WTC11 (cell line): Measurements from ENCODE around the gene PCDHA1. TPM values are rescaled to one million over a fixed set of nuclear protein-coding genes. Genes with fewer than 3 reads are reported as not detected.
"Not testable (repeated sequence)": the region's sequence is repeated elsewhere in the genome, so short reads cannot be mapped to it uniquely, and the experiment has no call there.

Experiments used
- ATAC-seq: fragments of 200-7000 bp; cut with Tn5 transposase; 2 replicates; pipeline ENCODE4 v1.10.0; 2021; ENCODE audit warnings: mild to moderate bottlenecking, moderate library complexity
- CTCF ChIA-PET: fragments of 300-600 bp; sonication (Branson Sonifier 250); formaldehyde crosslinking; loops from one replicate; lab custom pipeline; 2021; ENCODE audit warnings: antibody characterized with exemption; lab: Charles Lee
- POLR2A ChIA-PET: fragments of 350-600 bp; sonication (Branson Sonifier 250); formaldehyde crosslinking; loops from one replicate; lab custom pipeline; 2021; ENCODE audit warnings: antibody characterized with exemption; lab: Charles Lee
- DNase-seq: peaks from one replicate; pipeline ENCODE4 v3.0.0; 2021; ENCODE audit warnings: low spot score
- H3K27ac Mint-ChIP-seq: 2 replicates; pipeline ENCODE4 v1.8.0; 2021; ENCODE audit warnings: mixed read lengths
- H3K27me3 Mint-ChIP-seq: 2 replicates; pipeline ENCODE4 v1.8.0; 2021; ENCODE audit warnings: low read depth, mild to moderate bottlenecking, moderate library complexity, mixed read lengths
- H3K36me3 Mint-ChIP-seq: 2 replicates; pipeline ENCODE4 v1.8.0; 2021; ENCODE audit warnings: mixed read lengths
- H3K4me1 Mint-ChIP-seq: 2 replicates; pipeline ENCODE4 v1.8.0; 2022; ENCODE audit warnings: mixed read lengths
- H3K4me3 Mint-ChIP-seq: 2 replicates; pipeline ENCODE4 v1.8.0; 2021; ENCODE audit warnings: mild to moderate bottlenecking, moderate library complexity, mixed read lengths
- H3K9me3 Mint-ChIP-seq: 2 replicates; pipeline ENCODE4 v1.8.0; 2021; ENCODE audit warnings: mixed read lengths
- AR ChIP-seq: fragments of 250-450 bp; sonication (Bioruptor Pico); IDR thresholded peaks from 2 replicates; pipeline ENCODE4 v1.9.0; 2021; ENCODE audit warnings: mild to moderate bottlenecking
- CBFB ChIP-seq: sonication (generic); formaldehyde crosslinking; IDR thresholded peaks from 2 replicates; pipeline ENCODE4 v1.8.1; 2022; ENCODE audit warnings: mild to moderate bottlenecking, low read depth, missing genetic modification reagents
- FOXK1 ChIP-seq: sonication (generic); formaldehyde crosslinking; IDR thresholded peaks from 2 replicates; pipeline ENCODE4 v1.8.0; 2022; ENCODE audit warnings: mild to moderate bottlenecking, moderate library complexity, missing genetic modification reagents
- GTF2I ChIP-seq: fragments of 250-450 bp; sonication (Bioruptor Pico); conservative IDR thresholded peaks from 2 replicates; pipeline ENCODE4 v1.4.0; 2021; ENCODE audit warnings: mild to moderate bottlenecking
- HMGA2 ChIP-seq: fragments of 250-450 bp; sonication (Bioruptor Pico); IDR thresholded peaks from 2 replicates; pipeline ENCODE4 v1.4.0; 2021; ENCODE audit warnings: mild to moderate bottlenecking, moderate library complexity
- NFATC4 ChIP-seq: fragments of 250-450 bp; sonication (Bioruptor Pico); IDR thresholded peaks from 2 replicates; pipeline ENCODE4 v1.9.0; 2021; ENCODE audit warnings: mild to moderate bottlenecking
- RORB ChIP-seq: fragments of 250-450 bp; sonication (Bioruptor Pico); IDR thresholded peaks from 2 replicates; pipeline ENCODE4 v1.9.0; 2021; ENCODE audit warnings: mild to moderate bottlenecking
- SMAD4 ChIP-seq: sonication (generic); formaldehyde crosslinking; IDR thresholded peaks from 2 replicates; pipeline ENCODE4 v1.8.0; 2022; ENCODE audit warnings: mild to moderate bottlenecking, missing genetic modification reagents
- TP53 ChIP-seq: sonication (generic); formaldehyde crosslinking; IDR thresholded peaks from 2 replicates; pipeline ENCODE4 v1.8.1; 2023; ENCODE audit warnings: mild to moderate bottlenecking, missing genetic modification reagents
- ZNF317 ChIP-seq: sonication (generic); formaldehyde crosslinking; IDR thresholded peaks from 2 replicates; pipeline ENCODE4 v1.8.1; 2023; ENCODE audit warnings: low read depth, mild to moderate bottlenecking, moderate library complexity, missing genetic modification reagents, borderline replicate concordance
- ZNF396 ChIP-seq: fragments of 250-450 bp; sonication (Bioruptor Pico); IDR thresholded peaks from 2 replicates; pipeline ENCODE4 v1.8.0; 2021; ENCODE audit warnings: mild to moderate bottlenecking, moderate library complexity, borderline replicate concordance
- ZNF671 ChIP-seq: fragments of 250-450 bp; sonication (Bioruptor Pico); IDR thresholded peaks from 2 replicates; pipeline ENCODE4 v1.8.0; 2021; ENCODE audit warnings: mild to moderate bottlenecking
- total RNA-seq: library from RNA; stranded (reverse); gene quantifications from 3 replicates; pipeline ENCODE4 v1.2.3, GENCODE V29; 2021
- TF ChIP-seq, protein P1 (sequence below): sonication (generic); formaldehyde crosslinking; IDR thresholded peaks from 2 replicates; pipeline ENCODE4 v1.8.1; 2023; ENCODE audit warnings: mild to moderate bottlenecking, moderate library complexity, missing genetic modification reagents
- TF ChIP-seq, protein P2 (sequence below): sonication (generic); formaldehyde crosslinking; IDR thresholded peaks from 2 replicates; pipeline ENCODE4 v1.8.0; 2022; ENCODE audit warnings: mild to moderate bottlenecking, missing genetic modification reagents

Gene PCDHA1
- total RNA-seq, 1 experiment from 2014 or later = 2.4 TPM

GRCh38 chr5:140780512-140780911 lies 5.4 kb upstream of the PCDHA1 start (continued):
- TF ChIP-seq, protein P1, sequence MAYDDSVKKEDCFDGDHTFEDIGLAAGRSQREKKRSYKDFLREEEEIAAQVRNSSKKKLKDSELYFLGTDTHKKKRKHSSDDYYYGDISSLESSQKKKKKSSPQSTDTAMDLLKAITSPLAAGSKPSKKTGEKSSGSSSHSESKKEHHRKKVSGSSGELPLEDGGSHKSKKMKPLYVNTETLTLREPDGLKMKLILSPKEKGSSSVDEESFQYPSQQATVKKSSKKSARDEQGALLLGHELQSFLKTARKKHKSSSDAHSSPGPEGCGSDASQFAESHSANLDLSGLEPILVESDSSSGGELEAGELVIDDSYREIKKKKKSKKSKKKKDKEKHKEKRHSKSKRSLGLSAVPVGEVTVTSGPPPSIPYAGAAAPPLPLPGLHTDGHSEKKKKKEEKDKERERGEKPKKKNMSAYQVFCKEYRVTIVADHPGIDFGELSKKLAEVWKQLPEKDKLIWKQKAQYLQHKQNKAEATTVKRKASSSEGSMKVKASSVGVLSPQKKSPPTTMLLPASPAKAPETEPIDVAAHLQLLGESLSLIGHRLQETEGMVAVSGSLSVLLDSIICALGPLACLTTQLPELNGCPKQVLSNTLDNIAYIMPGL (CRISPR knock-in tag) = no peak
- no peak for TF ChIP-seq AR (CRISPR knock-in tag)

- Mint-ChIP-seq H3K36me3 (peaks cover 20% of the 10 kb centered on the region), H3K9me3 (peaks cover 42% of the 10 kb centered on the region)
- ATAC-seq, DNase-seq, POLR2A ChIA-PET, H3K27ac Mint-ChIP-seq, H3K4me1 Mint-ChIP-seq, H3K4me3 Mint-ChIP-seq, H3K27me3 Mint-ChIP-seq: not testable (repeated sequence)
- CTCF ChIA-PET = interaction anchor here (1.7 to 4.8 kb wide), 6 partner anchors 8 to 51 kb away, joined by 6 to 91 read pairs (median 15); partner anchors contain the start of genes PCDHA2 and PCDHA4
Measured at GRCh38 chr5:140787422-140787821, 1.5 kb downstream of the PCDHA1 start.

GRCh38 chr5:140787849-140788504 lies 2.0 kb downstream of the PCDHA1 start:
- DNase-seq = peak; percentile 10
- H3K27ac Mint-ChIP-seq, H3K27me3 Mint-ChIP-seq, H3K4me3 Mint-ChIP-seq, ATAC-seq, POLR2A ChIA-PET, H3K4me1 Mint-ChIP-seq: not testable (repeated sequence)
- peaks cover 37% of the 10 kb centered on the region for H3K9me3 Mint-ChIP-seq
- CTCF ChIA-PET = interaction anchor here (2.8 kb wide), 1 partner anchor 18 kb away, joined by 38 read pairs; the partner anchor contains the start of gene PCDHA4
- peaks cover 14% of the 10 kb centered on the region for H3K36me3 Mint-ChIP-seq

DNA sequence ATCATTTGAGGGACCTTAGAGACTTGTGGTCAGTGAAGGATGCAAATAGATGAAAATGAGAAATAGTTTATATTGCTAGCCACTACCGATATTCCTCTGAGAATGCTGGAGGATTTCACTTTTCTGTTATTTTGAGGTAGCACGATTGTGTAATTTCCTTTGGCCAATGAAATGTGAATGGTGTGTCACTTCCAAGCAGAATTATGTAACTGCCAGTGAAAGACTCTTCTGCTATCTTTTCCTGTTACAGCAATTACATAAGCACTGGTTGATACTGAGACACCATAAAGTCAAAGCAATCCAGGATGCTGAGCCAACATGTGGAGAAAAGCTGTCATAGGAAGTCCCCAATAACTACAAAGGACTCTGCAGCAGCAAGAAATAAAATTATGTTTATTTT lies 5.1 kb downstream of the PCDHA1 start:
- Mint-ChIP-seq H3K27ac (no peak overlapping the region), H3K36me3 (peaks cover 19% of the 10 kb centered on the region), H3K4me1 (peaks cover 7% of the 10 kb centered on the region; the same call in 1 of the 2 replicates), H3K9me3 (peaks cover 18% of the 10 kb centered on the region), H3K4me3 (no peak overlapping the region), H3K27me3 (peaks cover 3% of the 10 kb centered on the region; the same call in 1 of the 2 replicates)
- ATAC-seq (no peak), DNase-seq (no peak)
- CTCF ChIA-PET = no interaction called here
- TF ChIP-seq CBFB = no peak
- POLR2A ChIA-PET = no interaction called here

DNA sequence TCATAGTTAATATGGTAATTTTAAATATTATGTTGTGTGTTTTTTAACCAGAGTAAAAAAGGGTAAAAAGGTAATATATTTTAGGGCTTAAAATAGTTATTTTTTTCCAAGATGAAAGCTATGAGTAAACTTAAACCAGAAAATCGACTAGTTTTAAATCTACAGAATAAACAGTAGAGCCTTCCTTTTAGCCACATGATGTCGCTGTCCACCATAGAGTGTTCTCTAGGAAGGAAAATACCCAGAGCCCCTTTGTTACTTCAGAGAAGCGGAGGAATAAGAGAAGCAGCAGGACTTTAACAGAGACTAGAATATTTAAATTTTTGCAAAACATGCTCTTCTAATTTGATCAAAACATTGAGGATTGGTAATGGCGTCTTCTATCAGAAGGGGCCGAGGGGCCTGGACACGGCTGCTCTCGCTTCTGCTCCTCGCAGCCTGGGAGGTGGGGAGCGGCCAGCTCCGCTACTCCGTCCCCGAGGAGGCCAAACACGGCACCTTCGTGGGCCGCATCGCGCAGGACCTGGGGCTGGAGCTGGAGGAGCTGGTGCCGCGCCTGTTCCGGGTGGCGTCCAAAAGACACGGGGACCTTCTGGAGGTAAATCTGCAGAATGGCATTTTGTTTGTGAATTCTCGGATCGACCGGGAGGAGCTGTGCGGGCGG lies 8.8 kb downstream of the PCDHA1 start, which contains the start of gene PCDHA2:
Gene PCDHA2 (plus strand): TSS at position 258 of the 664 bp plus-strand sequence.
- DNase-seq (no peak), ATAC-seq (peak; percentile 89)
- H3K27ac Mint-ChIP-seq = peak within 1 kb of the TSS; percentile 49; the same call in 1 of the 2 replicates
- no peaks in the 10 kb centered on the region for H3K27me3 Mint-ChIP-seq
- no peaks in the 10 kb centered on the region; the same call in 1 of the 2 replicates for H3K9me3 Mint-ChIP-seq
- H3K36me3 Mint-ChIP-seq = peaks cover 11% of the 10 kb centered on the region
- H3K4me3 Mint-ChIP-seq = peak within 1 kb of the TSS; percentile 87
- POLR2A ChIA-PET = no interaction called here
- CTCF ChIA-PET = interaction anchor here (0.6 to 4.2 kb wide), 31 partner anchors 10 to 327 kb away, joined by 3 to 91 read pairs (median 4); partner anchors contain the start of genes EIF4EBP3, PCDHA1, PCDHA10 and PCDHA11
- peaks cover 4% of the 10 kb centered on the region; the same call in 1 of the 2 replicates for H3K4me1 Mint-ChIP-seq
- TF ChIP-seq, protein P2, sequence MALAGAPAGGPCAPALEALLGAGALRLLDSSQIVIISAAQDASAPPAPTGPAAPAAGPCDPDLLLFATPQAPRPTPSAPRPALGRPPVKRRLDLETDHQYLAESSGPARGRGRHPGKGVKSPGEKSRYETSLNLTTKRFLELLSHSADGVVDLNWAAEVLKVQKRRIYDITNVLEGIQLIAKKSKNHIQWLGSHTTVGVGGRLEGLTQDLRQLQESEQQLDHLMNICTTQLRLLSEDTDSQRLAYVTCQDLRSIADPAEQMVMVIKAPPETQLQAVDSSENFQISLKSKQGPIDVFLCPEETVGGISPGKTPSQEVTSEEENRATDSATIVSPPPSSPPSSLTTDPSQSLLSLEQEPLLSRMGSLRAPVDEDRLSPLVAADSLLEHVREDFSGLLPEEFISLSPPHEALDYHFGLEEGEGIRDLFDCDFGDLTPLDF (CRISPR knock-in tag) = no peak
- TF ChIP-seq ZNF671 (no peak), HMGA2 (no peak), SMAD4 (CRISPR knock-in tag) (no peak), FOXK1 (no peak), GTF2I (CRISPR knock-in tag) (no peak), TP53 (no peak), NFATC4 (no peak), ZNF317 (no peak), ZNF396 (no peak), RORB (CRISPR knock-in tag) (no peak)
- TF ChIP-seq, protein P1 (CRISPR knock-in tag) = 0 out of 2 replicates have a peak, but pooled peaks have one; percentile 37
